ENCODE data around the gene ZNF223.

Gene ZNF223

GRCh38 chr19:44051650-44052402 is at the start of gene ZNF223:
ZNF223 (plus strand) TSS chr19:44052036; CDS start chr19:44055177, 3,141 bp downstream.
- DNase-seq = peak; percentile 88

GRCh38 chr19:44002212-44002565 is 49.6 kb upstream of the ZNF223 start:
- DNase-seq = no peak

- DNase-seq = peak; percentile 92
Observed at GRCh38 chr19:44002566-44003460, 49.0 kb upstream of the ZNF223 start, which contains the start of gene ZNF230. ZNF230 (plus strand) TSS chr19:44002957; CDS start chr19:44007079, 4,122 bp downstream.

GRCh38 chr19:44003461-44004009 is 48.3 kb upstream of the ZNF223 start:
- no peak for DNase-seq

- no peak for DNase-seq
Observed at GRCh38 chr19:44005973-44006372, 45.9 kb upstream of the ZNF223 start.

GRCh38 chr19:44007473-44007872 is 44.4 kb upstream of the ZNF223 start:
- DNase-seq = no peak

- DNase-seq = no peak
Observed at GRCh38 chr19:44010468-44010867, 41.4 kb upstream of the ZNF223 start.

GRCh38 chr19:44019498-44019897 is 32.3 kb upstream of the ZNF223 start:
- DNase-seq = no peak

GRCh38 chr19:44021221-44021620 is 30.6 kb upstream of the ZNF223 start:
- no peak for DNase-seq

GRCh38 chr19:44024900-44025216 is 27.0 kb upstream of the ZNF223 start:
- no peak for DNase-seq

GRCh38 chr19:44025217-44025936 is 26.5 kb upstream of the ZNF223 start, which contains the start of gene ZNF222:
ZNF222 (plus strand) TSS chr19:44025379; CDS start chr19:44025437, 58 bp downstream.
- DNase-seq = peak; percentile 89

- no peak for DNase-seq
Observed at GRCh38 chr19:44026622-44027021, 25.2 kb upstream of the ZNF223 start.

- no peak for DNase-seq
Observed at GRCh38 chr19:44032001-44032610, 19.7 kb upstream of the ZNF223 start.

GRCh38 chr19:44042147-44042546 is 9.7 kb upstream of the ZNF223 start:
- DNase-seq = no peak

- peak; percentile 71 for DNase-seq
Observed at GRCh38 chr19:44050740-44051649, 841 bp upstream of the ZNF223 start.

GRCh38 chr19:44055870-44056269 is 4.0 kb downstream of the ZNF223 start:
- no peak for DNase-seq

- no peak for DNase-seq
Observed at GRCh38 chr19:44059229-44059628, 7.4 kb downstream of the ZNF223 start.

GRCh38 chr19:44061038-44061437 is 9.2 kb downstream of the ZNF223 start:
- DNase-seq = no peak

- DNase-seq = no peak
Observed at GRCh38 chr19:44066305-44066704, 14.5 kb downstream of the ZNF223 start.

- no peak for DNase-seq
Observed at GRCh38 chr19:44069415-44069814, 17.6 kb downstream of the ZNF223 start.

- peak; percentile 93 for DNase-seq
Observed at GRCh38 chr19:44071824-44072542, 20.1 kb downstream of the ZNF223 start, which contains the start of gene ZNF284. ZNF284 (plus strand) TSS chr19:44072159; CDS start chr19:44076390, 4,231 bp downstream.

Measured in activated effector memory CD4-positive, alpha-beta T cell treated with anti-CD3 and anti-CD28 coated beads, Interleukin-2, amount 50 U/mL, for 16 hours (primary cell).